ENCODE results near the gene TMEM87A.
A peak's percentile ranks its signal among the peaks of the same experiment; 100 is the strongest.
"Not testable (repeated sequence)": the region's sequence is repeated elsewhere in the genome, so short reads cannot be mapped to it uniquely, and the experiment has no call there.

TMEM87A gene, protein sequence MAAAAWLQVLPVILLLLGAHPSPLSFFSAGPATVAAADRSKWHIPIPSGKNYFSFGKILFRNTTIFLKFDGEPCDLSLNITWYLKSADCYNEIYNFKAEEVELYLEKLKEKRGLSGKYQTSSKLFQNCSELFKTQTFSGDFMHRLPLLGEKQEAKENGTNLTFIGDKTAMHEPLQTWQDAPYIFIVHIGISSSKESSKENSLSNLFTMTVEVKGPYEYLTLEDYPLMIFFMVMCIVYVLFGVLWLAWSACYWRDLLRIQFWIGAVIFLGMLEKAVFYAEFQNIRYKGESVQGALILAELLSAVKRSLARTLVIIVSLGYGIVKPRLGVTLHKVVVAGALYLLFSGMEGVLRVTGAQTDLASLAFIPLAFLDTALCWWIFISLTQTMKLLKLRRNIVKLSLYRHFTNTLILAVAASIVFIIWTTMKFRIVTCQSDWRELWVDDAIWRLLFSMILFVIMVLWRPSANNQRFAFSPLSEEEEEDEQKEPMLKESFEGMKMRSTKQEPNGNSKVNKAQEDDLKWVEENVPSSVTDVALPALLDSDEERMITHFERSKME

DNA sequence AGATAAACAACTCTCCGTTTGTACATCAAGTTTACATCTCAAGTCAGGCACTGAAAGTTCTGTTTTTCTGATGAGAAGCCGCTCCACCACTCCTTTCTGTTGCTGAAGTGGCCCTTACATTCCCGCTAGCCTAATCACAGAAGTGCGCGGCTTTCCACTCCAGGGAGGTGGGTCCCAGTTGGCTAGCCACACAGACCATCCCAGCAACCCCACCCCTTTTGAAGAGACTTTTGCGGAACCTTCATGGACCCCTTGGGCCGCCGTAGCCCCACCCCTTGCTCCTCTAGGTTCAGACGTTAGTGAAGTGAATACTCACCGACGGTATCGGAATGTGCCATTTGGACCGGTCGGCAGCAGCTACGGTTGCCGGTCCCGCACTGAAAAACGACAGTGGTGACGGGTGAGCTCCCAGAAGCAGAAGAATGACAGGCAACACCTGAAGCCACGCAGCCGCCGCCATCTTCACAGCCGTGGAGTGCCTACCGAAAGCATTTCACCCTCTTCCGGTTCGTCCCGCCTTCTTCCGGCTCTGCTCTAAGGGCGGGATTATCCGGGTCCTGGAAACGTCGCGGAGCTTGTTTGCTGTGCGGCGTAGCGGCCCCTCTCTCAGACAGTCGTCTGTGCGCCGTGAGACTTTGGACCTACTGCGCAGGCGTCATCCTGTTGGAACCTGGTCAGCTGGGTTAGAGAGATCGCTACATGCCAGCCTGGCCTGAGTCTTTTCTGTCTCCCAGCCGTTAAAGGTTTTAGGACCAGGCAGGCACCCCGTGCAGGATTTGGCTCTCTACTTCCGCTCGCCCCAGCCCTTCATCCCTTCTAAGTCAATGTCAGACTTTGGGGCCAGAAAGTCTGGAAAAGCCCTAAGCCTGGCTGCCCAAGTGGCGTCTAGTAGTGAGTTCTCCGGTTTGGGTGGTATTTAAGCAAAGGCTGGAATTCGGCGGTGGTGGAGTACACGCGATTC lies at the start of gene TMEM87A, which contains the start of gene GANC:
Gene TMEM87A (minus strand): TSS at position 495 of the 961 bp plus-strand sequence. CDS start 35 bp downstream, at position 460.
Gene GANC (plus strand): TSS at position 263 of the 961 bp plus-strand sequence. CDS start 1,281 bp downstream, outside the sequence.
- DNase-seq (peak; percentile 96), ATAC-seq (replicated peaks) (peak; percentile 93 to 95)
- H3K27ac Mint-ChIP-seq: peak within 1 kb of the TSS; percentile 100
- peaks cover 4 to 19% of the 10 kb centered on the region in 2 donors for H3K36me3 Mint-ChIP-seq
- H3K4me3 Mint-ChIP-seq: peak within 1 kb of the TSS; percentile 99 to 100
- no peaks in the 10 kb centered on the region for H3K9me3 Mint-ChIP-seq
- H3K27me3 Mint-ChIP-seq: no peaks in the 10 kb centered on the region
- peaks cover 11 to 30% of the 10 kb centered on the region in 2 donors for H3K4me1 Mint-ChIP-seq

DNA sequence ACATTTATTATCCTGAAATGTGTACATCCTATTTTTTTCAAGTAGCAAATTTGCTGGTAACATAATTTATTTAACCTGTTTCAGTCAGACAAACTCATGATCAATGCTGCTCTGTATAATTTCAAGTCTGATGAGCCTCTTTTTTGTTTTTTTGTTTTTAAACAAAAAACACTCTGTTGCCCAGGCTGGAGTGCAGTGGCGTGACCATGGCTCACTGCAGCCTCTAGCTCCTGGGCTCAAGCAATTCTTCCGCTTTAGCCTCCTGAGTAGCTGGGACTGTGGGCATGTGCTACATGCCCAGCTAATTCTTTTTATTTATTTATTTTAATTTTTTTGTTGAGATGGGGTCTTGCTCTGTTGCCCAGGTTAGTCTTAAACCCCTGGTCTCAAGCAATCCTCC lies 46.0 kb upstream of the TMEM87A start:
- no peaks in the 10 kb centered on the region for H3K9me3 Mint-ChIP-seq
- no peak for ATAC-seq (replicated peaks)
- H3K4me3 Mint-ChIP-seq: no peak overlapping the region
- no peaks in the 10 kb centered on the region for H3K27me3 Mint-ChIP-seq
- peaks cover 0 to 6% of the 10 kb centered on the region in 2 donors for H3K4me1 Mint-ChIP-seq
- H3K27ac Mint-ChIP-seq: no peak overlapping the region
- H3K36me3 Mint-ChIP-seq: peaks cover 29 to 60% of the 10 kb centered on the region in 2 donors
- DNase-seq: no peak

DNA sequence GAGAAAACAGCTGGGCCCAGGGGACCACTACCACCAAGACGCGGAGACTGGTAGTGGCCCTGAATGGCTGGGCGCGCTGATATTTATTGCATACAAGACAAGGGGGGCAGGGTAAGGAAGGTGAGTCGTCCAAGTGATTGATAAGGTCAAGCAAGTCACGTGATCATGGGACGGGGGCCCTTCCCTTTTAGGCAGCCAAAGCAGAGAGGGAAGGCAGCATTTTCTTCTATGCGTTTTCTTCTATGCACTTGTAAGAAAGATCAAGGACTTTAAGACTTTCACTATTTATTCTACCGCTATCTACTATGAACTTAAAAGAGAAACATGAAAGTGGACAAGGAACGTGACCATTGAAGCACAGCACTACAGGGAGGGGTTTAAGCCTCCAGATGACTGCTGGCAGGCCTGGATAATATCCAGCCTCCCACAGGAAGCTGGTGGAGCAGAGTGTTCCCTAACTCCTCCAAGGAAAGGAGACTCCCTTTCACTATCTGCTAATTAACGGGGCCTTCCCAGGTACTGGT lies 43.1 kb upstream of the TMEM87A start:
- H3K27me3 Mint-ChIP-seq; ATAC-seq (replicated peaks); H3K4me1 Mint-ChIP-seq; H3K27ac Mint-ChIP-seq; H3K4me3 Mint-ChIP-seq; H3K9me3 Mint-ChIP-seq; DNase-seq: not testable (repeated sequence)
- H3K36me3 Mint-ChIP-seq: peaks cover 35 to 52% of the 10 kb centered on the region in 2 donors

DNA sequence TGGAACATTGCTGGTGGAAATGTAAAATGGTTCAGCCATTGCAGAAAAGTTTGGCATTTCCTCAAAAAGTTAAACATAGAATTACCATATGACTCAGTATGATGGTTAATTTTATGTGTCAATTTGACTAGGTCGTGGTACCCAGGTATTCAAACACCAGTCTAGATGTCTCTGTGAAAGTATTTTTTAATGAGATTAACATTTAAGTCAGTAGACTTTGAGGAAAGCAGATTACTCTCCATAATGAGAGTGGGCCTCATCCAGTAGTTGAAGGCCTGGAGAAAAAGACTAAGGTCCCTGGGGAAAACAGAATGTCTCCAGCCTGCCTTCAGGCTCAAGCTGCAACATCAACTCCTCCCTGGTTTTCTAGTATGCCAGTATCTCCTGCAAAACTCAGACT lies 42.3 kb upstream of the TMEM87A start:
- Mint-ChIP-seq H3K9me3 (no peaks in the 10 kb centered on the region), H3K4me3 (no peak overlapping the region), H3K4me1 (no peaks in the 10 kb centered on the region), H3K27ac (no peak overlapping the region), H3K36me3 (peaks cover 35 to 52% of the 10 kb centered on the region in 2 donors), H3K27me3 (no peaks in the 10 kb centered on the region)
- DNase-seq (no peak), ATAC-seq (replicated peaks) (no peak)

DNA sequence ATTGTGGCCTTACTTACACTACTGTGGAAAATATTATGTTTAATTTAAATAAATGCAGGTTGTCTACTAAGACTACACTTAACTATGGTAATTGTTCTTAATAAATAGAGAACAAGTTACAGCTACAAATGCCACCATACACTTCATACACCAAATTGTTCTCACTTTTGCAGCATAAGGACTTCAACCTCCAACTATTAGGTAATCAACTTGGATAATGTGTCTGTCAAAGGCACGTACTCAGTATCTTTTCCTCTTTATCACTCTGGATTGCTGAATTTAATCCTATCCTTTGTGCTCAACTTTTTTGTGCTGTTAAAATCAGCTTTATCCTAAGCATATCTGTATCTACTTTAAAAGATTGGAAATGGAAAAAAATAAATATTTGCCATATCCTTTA lies 41.6 kb upstream of the TMEM87A start:
- Mint-ChIP-seq H3K27me3 (no peaks in the 10 kb centered on the region), H3K9me3 (no peaks in the 10 kb centered on the region), H3K4me1 (no peaks in the 10 kb centered on the region), H3K4me3 (no peak overlapping the region), H3K27ac (no peak overlapping the region), H3K36me3 (peaks cover 36 to 59% of the 10 kb centered on the region in 2 donors)
- ATAC-seq (replicated peaks): no peak
- DNase-seq: no peak

DNA sequence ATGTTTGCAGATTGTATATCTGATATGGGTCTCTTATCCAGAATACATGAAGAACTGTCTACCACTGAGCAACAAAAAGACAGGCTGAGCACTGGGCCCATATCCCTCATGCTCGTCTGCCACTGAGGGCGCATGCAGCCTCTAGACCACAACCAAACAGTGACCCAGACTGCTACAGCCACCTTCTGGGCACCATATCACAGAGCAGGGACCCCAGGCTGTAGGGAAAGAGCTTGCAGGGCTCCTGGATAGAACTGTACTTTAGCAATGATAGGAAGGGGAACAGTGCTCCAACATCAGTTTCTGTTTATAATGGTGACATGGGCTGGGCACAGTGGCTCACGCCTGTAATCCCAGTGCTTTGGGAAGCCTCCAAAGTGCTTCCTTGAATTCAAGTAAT lies 40.2 kb upstream of the TMEM87A start:
- H3K9me3 Mint-ChIP-seq: no peaks in the 10 kb centered on the region
- ATAC-seq (replicated peaks): no peak
- H3K4me3 Mint-ChIP-seq: no peak overlapping the region
- no peak overlapping the region for H3K27ac Mint-ChIP-seq
- no peaks in the 10 kb centered on the region for H3K4me1 Mint-ChIP-seq
- no peak for DNase-seq
- no peaks in the 10 kb centered on the region for H3K27me3 Mint-ChIP-seq
- peaks cover 39 to 56% of the 10 kb centered on the region in 2 donors for H3K36me3 Mint-ChIP-seq

DNA sequence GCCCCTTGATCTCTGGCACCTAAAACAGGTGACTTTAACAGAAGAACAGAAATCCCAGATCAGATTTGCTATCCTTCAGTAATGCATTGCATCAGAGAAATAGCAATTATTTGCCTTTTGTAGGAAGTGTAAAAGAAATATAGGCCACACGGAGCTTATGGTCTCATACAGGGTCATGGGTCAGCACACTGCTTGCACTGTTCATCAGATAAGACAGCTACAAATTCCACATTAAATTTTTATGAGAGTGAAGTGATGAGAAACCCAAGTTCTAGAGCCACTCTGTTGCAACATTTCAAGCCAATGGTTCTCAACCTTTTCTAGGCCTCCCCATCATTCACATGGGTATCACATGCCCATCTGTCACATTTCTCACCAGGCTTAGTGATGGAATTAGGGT lies 33.4 kb upstream of the TMEM87A start:
- peaks cover 0 to 13% of the 10 kb centered on the region in 2 donors for H3K9me3 Mint-ChIP-seq
- no peak overlapping the region for H3K4me3 Mint-ChIP-seq
- no peak for ATAC-seq (replicated peaks)
- no peak for DNase-seq
- H3K4me1 Mint-ChIP-seq: no peaks in the 10 kb centered on the region
- no peak overlapping the region for H3K27ac Mint-ChIP-seq
- H3K27me3 Mint-ChIP-seq: no peaks in the 10 kb centered on the region
- peaks cover 27 to 50% of the 10 kb centered on the region in 2 donors for H3K36me3 Mint-ChIP-seq

DNA sequence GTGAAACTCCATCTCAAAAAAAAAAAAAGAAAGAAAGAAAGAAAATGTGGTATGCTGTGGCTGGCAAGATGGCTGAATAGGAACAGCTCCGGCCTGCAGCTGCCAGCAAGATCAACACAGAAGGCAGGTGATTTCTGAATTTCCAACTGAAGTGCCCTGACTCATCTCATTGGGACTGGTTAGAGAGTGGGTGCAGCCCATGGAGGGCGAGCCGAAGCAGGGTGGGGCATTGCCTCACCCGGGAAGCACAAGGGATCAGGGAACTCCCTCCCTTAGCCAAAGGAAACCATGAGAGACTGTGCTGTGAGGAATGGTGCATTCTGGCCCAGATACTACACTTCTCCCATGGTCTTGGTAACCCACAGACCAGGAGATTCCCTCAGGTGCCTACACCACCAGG lies 27.8 kb upstream of the TMEM87A start:
- H3K4me1 Mint-ChIP-seq; H3K27me3 Mint-ChIP-seq; H3K27ac Mint-ChIP-seq; H3K4me3 Mint-ChIP-seq; ATAC-seq (replicated peaks); DNase-seq: not testable (repeated sequence)
- Mint-ChIP-seq H3K36me3 (peaks cover 45 to 64% of the 10 kb centered on the region in 2 donors), H3K9me3 (peaks cover 0 to 15% of the 10 kb centered on the region in 2 donors)

DNA sequence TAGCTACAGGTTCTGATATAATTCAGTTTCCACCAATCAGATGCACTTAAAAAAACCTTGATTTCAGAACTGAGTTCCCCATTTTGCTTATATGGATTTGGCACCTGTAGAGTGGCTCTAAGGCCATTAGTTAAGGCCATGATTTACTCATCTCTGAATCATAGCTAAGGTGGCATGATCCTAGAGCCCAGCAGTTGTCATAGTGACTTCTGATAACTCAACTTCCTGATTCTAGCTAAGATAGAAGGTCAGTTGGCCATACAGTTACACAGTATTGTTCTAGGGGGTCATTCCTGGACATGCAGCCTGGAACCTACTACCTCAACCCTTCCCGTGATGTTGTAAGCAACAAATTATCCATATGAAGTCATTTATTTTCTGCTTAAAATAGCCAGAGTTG lies 15.9 kb upstream of the TMEM87A start:
- Mint-ChIP-seq H3K4me3 (no peak overlapping the region), H3K9me3 (no peaks in the 10 kb centered on the region), H3K27me3 (no peaks in the 10 kb centered on the region), H3K27ac (peak overlapping the region; percentile 42), H3K36me3 (peaks cover 39 to 51% of the 10 kb centered on the region in 2 donors), H3K4me1 (no peaks in the 10 kb centered on the region)
- ATAC-seq (replicated peaks): peak in 1 of 2 donors; percentile 46
- DNase-seq: no peak

DNA sequence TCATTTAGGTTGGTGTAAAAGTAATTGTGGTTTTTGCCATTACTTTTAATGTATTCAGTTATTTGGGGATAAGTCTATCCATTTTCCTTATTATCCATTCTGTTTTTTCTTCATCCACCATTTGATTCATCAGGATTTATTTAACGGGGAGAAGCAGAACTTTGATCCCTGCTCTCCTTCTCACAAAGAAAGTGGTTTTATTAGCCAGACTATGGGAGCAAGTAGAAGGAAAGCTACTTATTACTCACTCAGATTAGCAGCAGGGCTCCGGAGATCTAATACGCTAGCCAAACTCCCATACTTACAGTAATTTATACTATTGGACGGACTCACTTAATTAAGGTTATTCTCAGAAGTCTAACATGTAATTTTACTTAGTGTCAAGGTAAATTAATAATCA lies 14.7 kb upstream of the TMEM87A start:
- Mint-ChIP-seq H3K36me3 (peaks cover 45 to 47% of the 10 kb centered on the region in 2 donors), H3K27ac (no peak overlapping the region), H3K4me3 (no peak overlapping the region), H3K9me3 (no peaks in the 10 kb centered on the region), H3K4me1 (no peaks in the 10 kb centered on the region), H3K27me3 (no peaks in the 10 kb centered on the region)
- DNase-seq (no peak), ATAC-seq (replicated peaks) (no peak)

DNA sequence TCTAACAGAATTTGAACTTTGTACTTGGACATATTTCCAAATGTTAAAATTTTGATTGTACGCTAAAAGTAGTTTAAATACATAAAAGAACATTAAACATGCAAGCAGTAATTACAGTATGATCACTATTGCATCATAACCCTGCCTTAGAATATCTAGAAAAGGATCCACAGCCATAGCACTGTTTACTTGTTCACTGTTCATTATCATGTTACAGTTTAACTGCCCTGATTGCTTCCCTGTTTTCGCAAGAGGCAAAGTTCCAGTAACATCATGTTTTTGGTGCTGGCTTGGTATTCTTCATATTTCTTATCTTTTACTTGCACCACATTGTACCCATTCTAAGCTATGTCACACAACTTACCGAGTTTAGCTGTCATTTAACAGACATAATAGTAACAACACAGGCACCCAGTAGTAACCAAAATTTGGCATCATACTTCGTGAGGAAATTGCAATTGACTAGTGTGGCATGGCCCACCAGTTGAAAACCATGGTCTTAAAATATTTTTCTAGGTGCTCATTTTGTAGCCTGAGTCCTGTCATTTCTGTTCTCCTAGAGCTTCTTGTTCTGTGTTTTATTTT lies 13.3 kb upstream of the TMEM87A start:
- Mint-ChIP-seq H3K4me3 (no peak overlapping the region), H3K9me3 (no peaks in the 10 kb centered on the region), H3K4me1 (no peaks in the 10 kb centered on the region), H3K27me3 (no peaks in the 10 kb centered on the region), H3K36me3 (peaks cover 41 to 46% of the 10 kb centered on the region in 2 donors), H3K27ac (no peak overlapping the region)
- ATAC-seq (replicated peaks) (no peak), DNase-seq (no peak)

DNA sequence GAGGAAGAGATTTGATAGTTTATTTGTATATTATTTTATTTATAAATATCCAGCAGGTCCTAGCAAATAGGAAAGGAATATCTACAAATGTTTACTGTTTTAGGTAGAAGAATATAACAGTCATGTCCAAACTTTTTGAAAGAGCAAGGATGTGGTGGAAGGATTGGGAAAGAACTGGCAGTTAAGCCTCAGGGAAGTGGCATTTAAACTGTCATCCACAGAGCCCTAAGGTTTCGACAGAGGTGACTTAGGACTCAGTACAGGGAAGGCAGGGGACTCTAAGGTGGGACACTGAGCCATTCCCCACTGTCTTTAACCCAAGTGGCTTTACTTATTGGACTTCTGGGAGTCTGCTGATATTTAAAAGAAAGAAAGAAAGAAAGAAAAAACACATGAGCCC lies 11.8 kb upstream of the TMEM87A start:
- H3K27ac Mint-ChIP-seq: no peak overlapping the region
- DNase-seq (no peak), ATAC-seq (replicated peaks) (no peak)
- peaks cover 36 to 44% of the 10 kb centered on the region in 2 donors for H3K36me3 Mint-ChIP-seq
- H3K4me3 Mint-ChIP-seq: no peak overlapping the region
- H3K4me1 Mint-ChIP-seq: no peaks in the 10 kb centered on the region
- H3K27me3 Mint-ChIP-seq: no peaks in the 10 kb centered on the region
- H3K9me3 Mint-ChIP-seq: no peaks in the 10 kb centered on the region

DNA sequence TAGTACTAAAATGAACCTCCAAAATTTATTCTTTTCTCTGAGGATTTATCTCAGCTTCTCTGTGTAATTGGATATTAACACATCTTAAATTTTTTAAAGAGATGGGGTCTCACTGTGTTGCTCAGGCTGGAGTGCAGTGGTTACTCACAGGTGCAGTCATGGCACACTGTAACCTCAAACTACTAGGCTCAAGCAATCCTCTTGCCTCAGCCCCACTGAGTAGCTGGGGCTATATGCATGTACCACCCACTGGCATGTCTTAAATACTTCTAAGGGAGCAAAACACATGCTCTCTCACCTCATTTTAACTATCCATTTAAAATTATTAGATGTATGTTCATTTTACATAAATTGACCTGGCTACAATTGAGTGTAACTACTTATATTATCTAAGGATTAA lies 11.3 kb upstream of the TMEM87A start:
- Mint-ChIP-seq H3K36me3 (peaks cover 36 to 46% of the 10 kb centered on the region in 2 donors), H3K4me1 (no peaks in the 10 kb centered on the region), H3K27ac (no peak overlapping the region), H3K9me3 (no peaks in the 10 kb centered on the region), H3K27me3 (no peaks in the 10 kb centered on the region), H3K4me3 (no peak overlapping the region)
- DNase-seq: no peak
- ATAC-seq (replicated peaks): no peak

DNA sequence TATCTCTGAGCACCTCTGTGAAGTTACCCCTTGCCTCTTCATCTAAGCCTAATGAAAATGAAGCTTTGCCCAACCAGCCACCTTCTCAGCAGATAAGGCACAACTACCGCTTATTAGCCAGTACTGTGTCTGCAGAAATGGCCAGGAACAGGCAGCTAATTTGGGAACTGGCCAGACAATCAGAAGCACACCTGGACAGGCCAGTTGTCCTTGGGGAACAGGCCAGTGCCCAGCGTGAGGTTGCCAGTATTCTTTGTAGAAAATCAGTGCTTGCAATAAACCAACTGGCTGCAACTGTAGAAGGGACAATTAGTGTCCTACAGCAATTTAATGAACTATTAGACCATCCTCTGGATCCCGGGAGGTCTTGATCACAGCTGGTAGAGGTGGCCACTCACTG lies 10.4 kb upstream of the TMEM87A start:
- ATAC-seq (replicated peaks) (no peak), DNase-seq (no peak)
- Mint-ChIP-seq H3K9me3 (no peaks in the 10 kb centered on the region), H3K4me1 (no peaks in the 10 kb centered on the region), H3K27ac (no peak overlapping the region), H3K27me3 (no peaks in the 10 kb centered on the region), H3K36me3 (peaks cover 28 to 48% of the 10 kb centered on the region in 2 donors), H3K4me3 (no peak overlapping the region)

All from stimulated activated naive B cell treated with anti-CD40 and anti-IgM and Interleukin-4, amounts not matched to agents 10 μg/mL and 1 μg/mL and 100 μg/mL, for 72 hours (primary cell).